GM12865 (cell line): ENCODE results near the gene ACOT7.
"Not testable (repeated sequence)": the region's sequence is repeated elsewhere in the genome, so short reads cannot be mapped to it uniquely, and the experiment has no call there.

Experiments
- DNase-seq: peaks from one replicate; pipeline ENCODE4 v3.0.0; 2010; ENCODE audit warnings: low read depth
- H3K4me3 ChIP-seq: 2 replicates; pipeline ENCODE4 v1.5.1; 2011; ENCODE audit warnings: mild to moderate bottlenecking, low read depth, low read length, control low read depth
- CTCF ChIP-seq: IDR thresholded peaks from 2 replicates; pipeline ENCODE4 v1.5.1; 2011; ENCODE audit warnings: low read length, control low read depth, low read depth, inconsistent platforms; ENCODE audit not compliant: insufficient read depth; ENCODE audit errors: missing control alignments

Gene ACOT7

GRCh38 chr1:6393400-6394187 is at the start of gene ACOT7:
Gene ACOT7, minus strand, starts transcription at chr1:6393767. Its CDS starts 368 bp downstream, at chr1:6393399.
- peak within 1 kb of the TSS; percentile 87 for H3K4me3 ChIP-seq
- peak; percentile 93 for DNase-seq
- no peak for TF ChIP-seq CTCF

- H3K4me3 ChIP-seq: no peak overlapping the region
- no peak for TF ChIP-seq CTCF
- DNase-seq: no peak
Observed at GRCh38 chr1:6441586-6441985, 48.0 kb upstream of the ACOT7 start.

GRCh38 chr1:6440198-6441126 is 46.9 kb upstream of the ACOT7 start:
- peak; percentile 34 for TF ChIP-seq CTCF
- H3K4me3 ChIP-seq: no peak overlapping the region
- DNase-seq: peak; percentile 53

GRCh38 chr1:6438047-6438525 is 44.5 kb upstream of the ACOT7 start:
- peak; percentile 75 for DNase-seq
- TF ChIP-seq CTCF: peak; percentile 92
- no peak overlapping the region for H3K4me3 ChIP-seq

GRCh38 chr1:6437012-6437700 is 43.6 kb upstream of the ACOT7 start:
- not testable (repeated sequence) for DNase-seq, H3K4me3 ChIP-seq

GRCh38 chr1:6436277-6436676 is 42.7 kb upstream of the ACOT7 start:
- H3K4me3 ChIP-seq, DNase-seq: not testable (repeated sequence)

- no peak for TF ChIP-seq CTCF
- no peak overlapping the region for H3K4me3 ChIP-seq
- DNase-seq: no peak
Observed at GRCh38 chr1:6435547-6435946, 42.0 kb upstream of the ACOT7 start.
